ENCODE results near the gene SORCS1.

DNA sequence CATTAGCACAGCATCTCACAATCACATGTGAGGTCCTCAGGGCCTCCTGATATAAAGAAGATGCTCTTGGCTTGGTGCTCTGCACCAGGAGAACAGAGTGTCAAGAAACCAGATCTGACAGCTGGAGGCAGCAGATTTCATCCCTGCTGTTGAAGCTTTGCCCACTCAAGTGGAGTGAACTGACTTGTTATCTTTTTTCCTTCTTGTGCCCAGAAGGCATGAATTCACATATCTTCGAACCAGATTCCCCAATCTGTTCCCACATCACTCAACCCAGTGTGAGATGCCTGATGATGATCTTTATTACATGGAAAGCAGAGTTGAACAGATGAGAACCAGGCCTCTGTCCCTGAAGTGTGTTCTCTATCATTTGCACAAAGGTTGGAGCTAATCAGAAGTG, 521.0 kb downstream of the SORCS1 start:
- TF ChIP-seq, protein P1, sequence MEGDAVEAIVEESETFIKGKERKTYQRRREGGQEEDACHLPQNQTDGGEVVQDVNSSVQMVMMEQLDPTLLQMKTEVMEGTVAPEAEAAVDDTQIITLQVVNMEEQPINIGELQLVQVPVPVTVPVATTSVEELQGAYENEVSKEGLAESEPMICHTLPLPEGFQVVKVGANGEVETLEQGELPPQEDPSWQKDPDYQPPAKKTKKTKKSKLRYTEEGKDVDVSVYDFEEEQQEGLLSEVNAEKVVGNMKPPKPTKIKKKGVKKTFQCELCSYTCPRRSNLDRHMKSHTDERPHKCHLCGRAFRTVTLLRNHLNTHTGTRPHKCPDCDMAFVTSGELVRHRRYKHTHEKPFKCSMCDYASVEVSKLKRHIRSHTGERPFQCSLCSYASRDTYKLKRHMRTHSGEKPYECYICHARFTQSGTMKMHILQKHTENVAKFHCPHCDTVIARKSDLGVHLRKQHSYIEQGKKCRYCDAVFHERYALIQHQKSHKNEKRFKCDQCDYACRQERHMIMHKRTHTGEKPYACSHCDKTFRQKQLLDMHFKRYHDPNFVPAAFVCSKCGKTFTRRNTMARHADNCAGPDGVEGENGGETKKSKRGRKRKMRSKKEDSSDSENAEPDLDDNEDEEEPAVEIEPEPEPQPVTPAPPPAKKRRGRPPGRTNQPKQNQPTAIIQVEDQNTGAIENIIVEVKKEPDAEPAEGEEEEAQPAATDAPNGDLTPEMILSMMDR (IDR thresholded peaks at IDR 0.05): no peak
- TF ChIP-seq EP300 (IDR thresholded peaks at IDR 0.05) (no peak), POLR2A (IDR thresholded peaks at IDR 0.05) (no peak)

Measured in tibial nerve (tissue), 4 donors.